ENCODE measurements around the gene TOX3. TPM values are rescaled to one million over a fixed set of nuclear protein-coding genes. Genes with fewer than 3 reads are reported as not detected.

TOX3 gene
- total and polyA plus RNA-seq, 2 experiments from 2014 or later, result 0.24 to 0.79 TPM

DNA sequence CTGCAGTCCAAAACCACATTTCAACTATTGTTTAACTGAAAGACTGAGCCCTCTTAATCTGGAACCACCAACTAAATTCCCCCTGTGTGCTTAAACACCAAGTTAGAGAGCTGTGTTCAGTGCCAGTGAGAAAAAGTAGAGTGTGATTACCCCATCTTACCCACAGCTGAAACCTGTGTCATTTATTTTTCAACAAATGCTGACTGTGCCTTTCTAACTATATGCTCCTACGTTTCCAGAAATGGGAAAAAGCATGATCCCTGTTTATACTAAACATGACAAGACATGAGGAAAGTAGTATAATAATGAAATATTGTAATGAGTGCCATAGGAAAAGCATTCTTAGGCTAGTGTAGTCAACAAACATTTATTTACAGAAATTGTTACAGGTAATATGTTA is 7.4 kb upstream of the TOX3 start:
- Histone ChIP-seq H3K27ac (no peak overlapping the region), H3K4me3 (no peak overlapping the region), H3K9me3 (ENCODE audit: low read depth) (no peaks in the 10 kb centered on the region), H3K4me1 (ENCODE audit: low read depth) (no peaks in the 10 kb centered on the region), H3K27me3 (peaks cover 41% of the 10 kb centered on the region), H3K36me3 (no peaks in the 10 kb centered on the region)
- DNase-seq (ENCODE audit: low read depth in 1 of 2, low spot score in 1 of 2), result no peak
- TF ChIP-seq, protein P1, sequence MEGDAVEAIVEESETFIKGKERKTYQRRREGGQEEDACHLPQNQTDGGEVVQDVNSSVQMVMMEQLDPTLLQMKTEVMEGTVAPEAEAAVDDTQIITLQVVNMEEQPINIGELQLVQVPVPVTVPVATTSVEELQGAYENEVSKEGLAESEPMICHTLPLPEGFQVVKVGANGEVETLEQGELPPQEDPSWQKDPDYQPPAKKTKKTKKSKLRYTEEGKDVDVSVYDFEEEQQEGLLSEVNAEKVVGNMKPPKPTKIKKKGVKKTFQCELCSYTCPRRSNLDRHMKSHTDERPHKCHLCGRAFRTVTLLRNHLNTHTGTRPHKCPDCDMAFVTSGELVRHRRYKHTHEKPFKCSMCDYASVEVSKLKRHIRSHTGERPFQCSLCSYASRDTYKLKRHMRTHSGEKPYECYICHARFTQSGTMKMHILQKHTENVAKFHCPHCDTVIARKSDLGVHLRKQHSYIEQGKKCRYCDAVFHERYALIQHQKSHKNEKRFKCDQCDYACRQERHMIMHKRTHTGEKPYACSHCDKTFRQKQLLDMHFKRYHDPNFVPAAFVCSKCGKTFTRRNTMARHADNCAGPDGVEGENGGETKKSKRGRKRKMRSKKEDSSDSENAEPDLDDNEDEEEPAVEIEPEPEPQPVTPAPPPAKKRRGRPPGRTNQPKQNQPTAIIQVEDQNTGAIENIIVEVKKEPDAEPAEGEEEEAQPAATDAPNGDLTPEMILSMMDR (IDR thresholded peaks at IDR 0.05; ENCODE audit: low read depth, low read length), result no peak

DNA sequence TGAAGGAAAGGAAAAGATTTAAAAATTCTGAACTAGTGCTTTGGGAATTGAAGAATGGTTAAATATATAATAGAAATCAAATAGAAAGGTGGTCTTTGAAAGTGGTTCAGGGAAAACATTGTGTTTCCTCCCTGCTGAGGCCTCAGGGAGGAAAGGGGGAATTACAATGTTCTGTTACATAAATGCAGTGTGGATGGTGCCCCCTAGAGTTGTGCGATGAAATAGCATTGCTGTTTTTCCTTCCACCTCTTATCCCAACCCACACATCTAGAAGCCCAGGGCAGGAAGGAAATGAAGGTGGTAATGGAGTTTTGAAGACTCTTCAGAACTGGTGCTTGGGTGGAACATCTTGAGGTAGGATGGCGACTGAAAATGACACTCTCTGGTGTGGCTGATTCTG is 6.4 kb upstream of the TOX3 start:
- Histone ChIP-seq H3K27me3 (peaks cover 51% of the 10 kb centered on the region), H3K27ac (no peak overlapping the region), H3K4me1 (ENCODE audit: low read depth) (no peaks in the 10 kb centered on the region), H3K9me3 (ENCODE audit: low read depth) (no peaks in the 10 kb centered on the region), H3K4me3 (no peak overlapping the region), H3K36me3 (no peaks in the 10 kb centered on the region)
- DNase-seq (ENCODE audit: low read depth in 1 of 2, low spot score in 1 of 2), result no peak
- TF ChIP-seq, protein P1 (IDR thresholded peaks at IDR 0.05; ENCODE audit: low read depth, low read length), result no peak

DNA sequence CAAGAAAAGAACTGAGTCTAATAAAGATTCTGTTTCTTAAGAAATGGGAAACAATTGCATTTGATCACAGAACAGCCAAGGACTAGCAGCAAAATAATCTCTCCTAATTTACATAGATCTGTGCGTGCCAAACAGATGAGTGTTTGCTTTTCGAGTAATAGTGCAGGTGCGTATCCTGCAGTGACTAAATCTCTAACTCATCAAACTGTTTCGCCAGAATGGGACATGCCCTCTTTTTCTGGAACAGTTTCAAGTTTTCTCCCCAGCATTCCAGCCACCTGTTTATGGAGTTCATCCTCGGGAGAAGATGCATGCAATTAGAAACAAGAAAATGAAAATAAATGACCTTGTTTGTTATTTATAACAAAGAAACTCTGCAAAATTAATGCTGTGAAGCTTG is 5.7 kb upstream of the TOX3 start:
- H3K27ac ChIP-seq, result no peak overlapping the region
- H3K27me3 ChIP-seq, result peaks cover 58% of the 10 kb centered on the region
- no peak overlapping the region for H3K4me3 ChIP-seq
- no peaks in the 10 kb centered on the region for H3K9me3 ChIP-seq (ENCODE audit: low read depth)
- H3K36me3 ChIP-seq, result no peaks in the 10 kb centered on the region
- no peak for DNase-seq (ENCODE audit: low read depth in 1 of 2, low spot score in 1 of 2)
- no peaks in the 10 kb centered on the region for H3K4me1 ChIP-seq (ENCODE audit: low read depth)
- TF ChIP-seq, protein P1 (IDR thresholded peaks at IDR 0.05; ENCODE audit: low read depth, low read length), result no peak

DNA sequence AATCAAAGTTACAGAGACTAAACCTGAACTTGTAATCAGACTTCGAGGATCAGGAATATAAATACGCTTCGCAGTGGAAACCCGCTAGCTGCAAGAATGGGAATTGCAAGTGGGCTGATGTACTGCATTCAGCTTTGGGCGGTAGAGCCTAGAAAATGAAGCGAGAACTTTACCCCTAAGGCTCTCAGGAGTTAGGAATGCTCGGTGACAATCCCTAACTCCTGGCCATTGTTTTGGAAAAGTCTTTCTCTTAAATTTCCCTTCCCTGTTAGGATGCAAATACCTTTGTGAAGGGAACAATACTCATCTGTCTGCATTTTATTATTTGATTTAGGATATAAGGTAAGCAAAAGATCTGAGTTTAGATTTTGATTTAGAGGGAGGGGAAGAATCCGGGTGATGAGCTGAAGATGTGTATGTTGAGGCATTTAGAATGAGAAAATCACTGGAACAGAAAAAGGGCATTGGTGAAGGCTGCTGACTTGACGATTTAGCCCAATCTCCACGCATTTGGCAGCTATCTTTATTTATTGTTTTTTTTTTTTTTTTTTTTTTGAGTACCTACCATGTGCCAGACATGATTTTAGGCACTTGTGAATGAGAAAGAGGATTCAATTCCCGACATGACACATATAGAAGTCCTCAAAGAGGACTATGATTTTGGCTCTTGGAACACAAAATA is 2.2 kb upstream of the TOX3 start:
- TF ChIP-seq, protein P1 (IDR thresholded peaks at IDR 0.05; ENCODE audit: low read depth, low read length), result peak; percentile 46
- H3K27ac ChIP-seq, result no peak overlapping the region
- peak; percentile 11 to 40 for DNase-seq (ENCODE audit: low read depth in 1 of 2, low spot score in 1 of 2)
- no peaks in the 10 kb centered on the region for H3K36me3 ChIP-seq
- H3K4me1 ChIP-seq (ENCODE audit: low read depth), result no peaks in the 10 kb centered on the region
- no peaks in the 10 kb centered on the region for H3K9me3 ChIP-seq (ENCODE audit: low read depth)
- H3K4me3 ChIP-seq, result no peak overlapping the region
- peaks cover 91% of the 10 kb centered on the region for H3K27me3 ChIP-seq

DNA sequence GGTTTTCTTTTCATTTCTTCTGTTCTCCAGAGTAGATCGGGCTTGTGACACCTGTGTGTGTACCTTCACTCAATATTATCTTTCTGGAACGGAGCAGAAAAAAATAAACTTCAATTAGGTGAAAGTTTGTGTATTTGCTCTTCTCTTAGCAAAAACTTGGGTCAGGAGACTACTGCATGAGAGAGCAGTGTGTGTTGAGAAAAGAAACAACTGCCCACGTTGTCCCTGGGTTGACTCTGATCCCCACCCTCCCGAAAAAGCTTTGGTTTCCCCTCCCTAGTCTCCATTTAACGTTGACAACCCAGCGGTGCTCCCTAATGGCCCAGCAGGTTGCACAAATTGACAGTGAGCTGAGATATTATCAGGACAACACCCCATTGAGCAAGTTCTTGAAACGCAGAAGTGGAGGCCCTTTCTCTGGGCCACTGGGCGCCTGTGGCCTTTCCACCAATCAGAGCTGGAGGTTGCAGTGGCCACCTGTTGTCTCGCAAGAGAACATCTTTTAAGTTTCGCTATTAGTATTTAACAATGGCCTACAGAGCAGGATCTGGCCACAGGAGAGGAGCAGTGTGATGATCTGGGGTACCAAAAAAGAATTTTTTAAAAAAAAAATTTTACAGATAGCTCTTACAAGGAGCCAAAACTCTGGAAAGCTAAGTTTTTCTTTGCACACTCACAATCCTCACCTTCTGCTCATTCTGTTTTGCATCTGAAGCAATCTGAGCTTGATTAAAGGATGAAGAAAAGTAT is 1.5 kb upstream of the TOX3 start:
- H3K36me3 ChIP-seq, result no peaks in the 10 kb centered on the region
- peaks cover 98% of the 10 kb centered on the region for H3K27me3 ChIP-seq
- TF ChIP-seq, protein P1 (IDR thresholded peaks at IDR 0.05; ENCODE audit: low read depth, low read length), result no peak
- H3K4me1 ChIP-seq (ENCODE audit: low read depth), result no peaks in the 10 kb centered on the region
- H3K9me3 ChIP-seq (ENCODE audit: low read depth), result no peaks in the 10 kb centered on the region
- no peak overlapping the region for H3K4me3 ChIP-seq
- DNase-seq (ENCODE audit: low read depth in 1 of 2, low spot score in 1 of 2), result peak in 1 of 2 donors; percentile 8
- no peak overlapping the region for H3K27ac ChIP-seq

All from cardiac muscle cell (in vitro differentiated cells and primary cell).